ENCODE measurements around the gene PRSS33. TPM values are rescaled to one million over a fixed set of nuclear protein-coding genes. Genes with fewer than 3 reads are reported as not detected.

The PRSS33 gene
- total RNA-seq = not detected

DNA sequence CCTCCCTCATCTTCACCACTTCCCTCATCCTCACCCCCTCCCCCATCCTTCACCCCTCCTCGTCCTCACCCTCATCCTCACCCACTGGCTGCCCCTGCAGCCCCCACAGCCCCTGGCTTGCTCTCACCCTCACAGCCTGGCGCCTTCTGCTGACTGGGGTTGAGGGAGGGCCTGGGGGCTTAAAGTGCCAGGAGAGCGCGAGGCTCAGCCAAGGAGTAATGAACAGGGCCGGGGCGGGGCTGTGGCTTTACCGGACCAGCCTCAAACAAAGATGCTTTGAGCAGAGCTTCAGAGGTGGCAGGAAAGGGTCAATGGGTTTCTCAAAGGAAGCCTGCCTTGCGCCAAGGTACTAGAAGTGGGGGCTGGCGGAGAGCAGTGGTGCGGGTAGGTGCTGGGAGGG, at the start of gene PRSS33:
TSS of gene PRSS33 (minus strand) at position 155 of the 400 bp plus-strand sequence. CDS start 1,013 bp downstream, outside the sequence.
- CTCF ChIA-PET = interaction anchor here (1.9 kb wide), 1 partner anchor 9 kb away, joined by 5 read pairs; no protein-coding TSS in a partner anchor
- Mint-ChIP-seq H3K4me1 (peaks cover 3% of the 10 kb centered on the region), H3K36me3 (ENCODE audit: low read depth) (no peaks in the 10 kb centered on the region), H3K4me3 (no peak within 1 kb of the TSS), H3K27me3 (peaks cover 23% of the 10 kb centered on the region), H3K27ac (no peak within 1 kb of the TSS), H3K9me3 (no peaks in the 10 kb centered on the region)
- no peak for DNase-seq
- POLR2A ChIA-PET = no interaction called here

DNA sequence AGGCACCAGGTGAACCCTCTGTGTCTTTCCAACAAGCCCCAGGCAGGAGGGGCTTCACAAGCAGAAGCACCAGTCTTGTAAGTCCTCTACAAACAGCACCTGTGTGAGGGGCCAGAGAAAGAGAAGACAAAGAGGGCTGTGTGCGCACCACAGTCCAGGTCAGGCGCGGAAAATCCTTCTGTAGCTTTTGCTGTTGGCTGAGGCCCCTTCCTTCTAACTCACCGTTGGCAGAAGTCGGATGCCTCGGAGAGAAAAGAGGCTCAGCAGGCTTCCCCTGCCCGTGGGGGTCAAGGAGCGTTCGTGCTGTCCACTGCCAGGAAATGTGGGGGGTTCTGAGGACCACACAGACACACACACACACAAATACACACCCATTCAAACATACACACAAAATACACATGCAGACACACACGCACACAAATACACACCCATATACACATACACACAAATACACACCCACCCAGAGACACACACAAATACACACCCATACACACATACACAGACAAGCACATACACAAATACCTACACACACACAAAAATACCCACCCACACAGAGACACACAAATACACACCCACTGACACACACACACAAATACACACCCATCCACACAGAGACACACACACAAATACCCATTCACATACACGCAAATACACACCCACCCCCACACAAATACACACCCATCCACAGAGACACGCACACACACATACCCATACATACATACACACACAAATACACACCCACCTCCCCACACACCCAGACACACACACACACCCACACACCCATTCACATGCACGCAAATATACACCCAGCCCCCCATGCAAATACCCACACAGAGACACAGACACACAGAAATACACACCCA, 49.5 kb upstream of the PRSS33 start:
- no peak overlapping the region for H3K4me3 Mint-ChIP-seq
- no peaks in the 10 kb centered on the region for H3K36me3 Mint-ChIP-seq (ENCODE audit: low read depth)
- H3K9me3 Mint-ChIP-seq = no peaks in the 10 kb centered on the region
- H3K27me3 Mint-ChIP-seq = peaks cover 5% of the 10 kb centered on the region
- ChIA-PET CTCF (no interaction called here), POLR2A (no interaction called here)
- no peak for DNase-seq
- peaks cover 10% of the 10 kb centered on the region for H3K4me1 Mint-ChIP-seq
- no peak overlapping the region for H3K27ac Mint-ChIP-seq

DNA sequence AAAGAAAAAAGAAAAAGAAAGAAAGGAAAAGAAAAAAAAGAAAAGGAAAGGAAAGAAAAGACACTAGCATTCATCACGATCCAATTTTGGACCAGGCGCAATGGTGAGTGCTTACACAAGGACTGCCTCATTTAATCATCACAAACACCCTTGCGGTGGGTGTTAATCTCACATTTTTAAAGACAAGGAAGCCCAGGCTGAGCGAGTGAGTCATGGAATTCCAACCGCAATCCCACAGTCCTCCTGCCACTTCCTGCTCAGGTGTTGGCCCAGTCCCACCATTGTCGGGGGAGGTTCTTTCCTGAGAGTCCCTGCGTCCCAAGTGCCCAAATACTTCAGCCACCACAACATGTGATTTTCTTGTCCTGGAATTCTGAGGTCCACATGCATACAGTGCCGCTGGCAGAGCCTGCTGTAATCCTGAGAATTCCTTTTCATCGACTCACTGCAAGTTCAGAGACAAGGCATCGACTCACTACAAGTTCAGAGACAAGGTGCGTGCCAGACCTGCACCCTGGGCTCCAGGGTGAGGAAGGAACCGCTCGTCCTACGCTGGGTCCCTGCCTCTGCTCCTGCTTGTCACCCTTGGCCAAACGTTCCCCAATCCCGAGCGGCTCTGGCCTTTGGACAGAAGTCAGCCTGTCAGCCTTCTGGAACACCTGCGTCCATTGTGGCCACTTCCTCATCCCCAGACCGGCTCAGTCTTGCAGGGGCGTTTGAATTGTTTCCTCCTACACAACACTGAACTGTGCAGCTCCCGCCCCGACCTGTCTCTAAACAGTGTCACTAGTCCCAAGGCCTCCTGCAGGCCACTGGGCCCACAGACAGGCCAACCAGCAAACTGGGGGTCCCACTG, 48.5 kb upstream of the PRSS33 start:
- Mint-ChIP-seq H3K9me3 (no peaks in the 10 kb centered on the region), H3K4me3 (no peak overlapping the region), H3K27ac (no peak overlapping the region), H3K4me1 (peaks cover 5% of the 10 kb centered on the region), H3K36me3 (ENCODE audit: low read depth) (no peaks in the 10 kb centered on the region), H3K27me3 (peaks cover 5% of the 10 kb centered on the region)
- ChIA-PET CTCF (interaction anchor here (0.7 kb wide), 1 partner anchor 1513 kb away, joined by 4 read pairs; no protein-coding TSS in a partner anchor), POLR2A (interaction anchor here (0.5 kb wide), 1 partner anchor 1635 kb away, joined by 3 read pairs; no protein-coding TSS in a partner anchor)
- DNase-seq = no peak

- Mint-ChIP-seq H3K36me3 (ENCODE audit: low read depth) (no peaks in the 10 kb centered on the region), H3K27ac (no peak overlapping the region), H3K27me3 (peaks cover 5% of the 10 kb centered on the region), H3K4me3 (no peak overlapping the region), H3K4me1 (peaks cover 5% of the 10 kb centered on the region), H3K9me3 (no peaks in the 10 kb centered on the region)
- no peak for DNase-seq
- ChIA-PET CTCF (interaction anchor here (0.7 kb wide), 1 partner anchor 1512 kb away, joined by 4 read pairs; no protein-coding TSS in a partner anchor), POLR2A (no interaction called here)
These were observed 47.6 kb upstream of the PRSS33 start for GRCh38 chr16:2834968-2835367.

DNA sequence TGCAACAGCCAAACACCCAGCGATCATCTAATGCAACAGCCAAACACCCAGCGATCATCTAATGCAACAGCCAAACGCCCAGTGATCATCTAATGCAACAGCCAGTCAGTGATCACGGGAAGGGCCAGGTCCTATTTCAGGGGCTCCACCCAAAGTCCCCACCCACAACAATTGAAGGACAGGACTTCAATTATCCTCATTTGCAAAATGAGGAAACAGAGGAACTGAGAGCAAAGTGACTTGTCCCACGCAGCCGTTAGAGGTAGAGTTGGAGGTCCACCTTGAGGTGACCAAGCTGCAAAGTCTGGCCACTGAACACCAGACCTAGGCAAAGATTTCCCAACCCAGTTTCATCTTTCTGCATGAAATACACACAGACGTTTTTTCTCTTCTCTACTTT, 46.4 kb upstream of the PRSS33 start:
- DNase-seq = no peak
- Mint-ChIP-seq H3K27ac (no peak overlapping the region), H3K9me3 (no peaks in the 10 kb centered on the region), H3K4me3 (no peak overlapping the region), H3K27me3 (peaks cover 5% of the 10 kb centered on the region), H3K4me1 (peaks cover 2% of the 10 kb centered on the region), H3K36me3 (ENCODE audit: low read depth) (no peaks in the 10 kb centered on the region)
- POLR2A ChIA-PET = no interaction called here
- CTCF ChIA-PET = no interaction called here

GRCh38 chr16:2831203-2831602, 43.8 kb upstream of the PRSS33 start:
- Mint-ChIP-seq H3K4me1 (no peaks in the 10 kb centered on the region), H3K36me3 (ENCODE audit: low read depth) (no peaks in the 10 kb centered on the region), H3K9me3 (no peaks in the 10 kb centered on the region), H3K27ac (no peak overlapping the region), H3K4me3 (no peak overlapping the region), H3K27me3 (peaks cover 5% of the 10 kb centered on the region)
- DNase-seq = no peak
- POLR2A ChIA-PET = no interaction called here
- CTCF ChIA-PET = interaction anchor here (1.1 to 1.9 kb wide), 2 partner anchors 8 to 89 kb away, joined by 3 to 6 read pairs; no protein-coding TSS in a partner anchor

- DNase-seq = no peak
- Mint-ChIP-seq H3K4me1 (no peaks in the 10 kb centered on the region), H3K27me3 (peaks cover 5% of the 10 kb centered on the region), H3K4me3 (no peak overlapping the region), H3K9me3 (no peaks in the 10 kb centered on the region), H3K27ac (peak overlapping the region; percentile 41), H3K36me3 (ENCODE audit: low read depth) (no peaks in the 10 kb centered on the region)
- POLR2A ChIA-PET = no interaction called here
- CTCF ChIA-PET = interaction anchor here (1.1 to 1.9 kb wide), 3 partner anchors 9 to 90 kb away, joined by 3 to 6 read pairs (median 3); no protein-coding TSS in a partner anchor
These were observed 43.0 kb upstream of the PRSS33 start for GRCh38 chr16:2830355-2830695.

DNA sequence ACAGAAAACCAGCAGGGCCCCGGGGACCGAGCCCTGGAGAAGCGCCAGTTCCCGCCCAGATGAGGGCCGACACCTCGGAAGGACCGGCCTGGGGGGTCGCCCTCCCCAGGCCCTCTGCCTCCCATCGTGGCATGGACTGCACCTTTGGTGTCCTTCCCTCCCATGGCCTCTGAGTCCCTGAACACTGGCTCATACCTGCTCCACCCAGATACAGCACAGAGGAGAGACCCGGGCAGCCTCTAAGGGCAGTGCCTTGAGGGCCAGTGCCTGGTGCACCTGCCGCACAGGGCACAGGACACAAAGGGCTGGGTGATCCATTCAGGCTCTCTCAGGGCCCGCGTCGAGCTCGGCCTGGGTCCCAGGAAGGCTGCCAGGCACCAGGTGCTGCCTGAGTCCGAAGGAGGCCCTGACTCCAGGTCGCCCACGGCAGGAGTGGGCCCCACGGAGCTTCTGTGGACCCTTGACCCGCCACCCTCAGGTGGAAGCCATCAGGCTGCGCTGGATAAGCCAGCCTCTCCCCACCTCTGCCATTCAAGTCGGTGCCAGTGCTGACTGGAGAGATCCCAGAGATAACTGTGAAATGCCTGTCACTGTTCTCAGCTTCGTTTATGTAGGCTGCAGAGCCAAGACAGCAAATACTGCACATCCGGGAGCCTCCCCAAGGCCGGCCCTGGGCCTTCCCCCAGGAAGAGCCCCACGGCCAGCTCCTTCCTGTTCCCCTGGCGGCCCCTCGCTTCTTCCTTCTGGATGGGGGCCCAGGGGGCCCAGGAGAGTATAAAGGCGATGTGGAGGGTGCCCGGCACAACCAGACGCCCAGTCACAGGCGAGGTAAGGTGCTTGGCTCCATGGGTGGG, 42.4 kb upstream of the PRSS33 start, which contains the start of gene ZG16B:
TSS of gene ZG16B (plus strand) at position 803 of the 854 bp plus-strand sequence. CDS start 139 bp downstream, outside the sequence.
- H3K4me1 Mint-ChIP-seq = no peaks in the 10 kb centered on the region
- CTCF ChIA-PET = interaction anchor here (1.2 to 1.9 kb wide), 3 partner anchors 9 to 39 kb away, joined by 3 to 6 read pairs (median 6); no protein-coding TSS in a partner anchor
- no peaks in the 10 kb centered on the region for H3K36me3 Mint-ChIP-seq (ENCODE audit: low read depth)
- peaks cover 4% of the 10 kb centered on the region for H3K27me3 Mint-ChIP-seq
- no peak within 1 kb of the TSS for H3K4me3 Mint-ChIP-seq
- H3K9me3 Mint-ChIP-seq = no peaks in the 10 kb centered on the region
- POLR2A ChIA-PET = no interaction called here
- peak within 1 kb of the TSS; percentile 41 for H3K27ac Mint-ChIP-seq
- DNase-seq = no peak

DNA sequence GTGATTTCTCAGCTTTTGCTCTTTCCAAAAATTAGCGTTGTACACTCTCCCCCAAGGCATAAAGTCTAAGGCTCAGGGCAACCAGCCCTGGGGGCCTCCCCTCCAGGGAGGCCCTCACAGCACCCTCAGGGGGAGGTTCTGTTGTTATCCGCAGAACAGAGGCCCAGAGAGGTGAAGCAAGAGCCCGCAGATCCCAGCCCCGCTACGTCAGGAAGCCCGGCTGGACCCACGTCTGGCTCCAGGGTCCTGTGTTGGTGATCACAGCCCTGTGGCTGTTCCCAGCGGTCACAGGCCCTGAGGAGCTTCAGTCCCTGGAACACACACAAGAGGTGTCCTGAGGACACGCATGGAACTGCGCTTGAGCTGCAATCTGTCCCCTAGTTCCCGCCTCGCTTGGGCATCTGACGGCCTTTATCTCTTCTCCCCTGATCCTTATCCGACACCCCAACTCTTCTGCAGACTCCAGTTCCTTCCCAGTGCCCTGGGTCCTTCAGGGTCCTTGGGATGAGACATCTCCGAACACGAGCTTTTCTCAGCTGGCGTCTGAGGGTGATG, 41.6 kb upstream of the PRSS33 start:
- no peak for DNase-seq
- Mint-ChIP-seq H3K4me1 (no peaks in the 10 kb centered on the region), H3K27ac (no peak overlapping the region), H3K27me3 (peaks cover 2% of the 10 kb centered on the region), H3K4me3 (no peak overlapping the region), H3K36me3 (ENCODE audit: low read depth) (no peaks in the 10 kb centered on the region), H3K9me3 (no peaks in the 10 kb centered on the region)
- CTCF ChIA-PET = interaction anchor here (1.5 kb wide), 1 partner anchor 10 kb away, joined by 6 read pairs; no protein-coding TSS in a partner anchor
- POLR2A ChIA-PET = no interaction called here

DNA sequence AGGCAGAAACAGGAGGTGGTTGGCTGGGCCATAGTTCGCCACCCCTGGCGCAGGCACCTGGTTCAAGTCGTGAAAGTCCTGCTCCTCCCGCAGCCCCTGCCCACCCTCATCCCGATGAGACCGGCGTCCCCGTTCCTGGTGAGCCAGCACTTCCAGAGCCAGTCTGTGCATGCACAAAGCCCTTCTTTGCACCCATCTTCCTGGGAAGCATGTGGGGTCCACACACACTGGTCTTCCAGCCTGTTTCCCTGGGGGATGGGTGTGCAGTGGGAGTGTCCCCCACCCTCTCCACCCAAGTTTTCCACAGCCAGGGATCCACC, 41.1 kb upstream of the PRSS33 start:
- CTCF ChIA-PET = interaction anchor here (1.5 kb wide), 1 partner anchor 11 kb away, joined by 6 read pairs; no protein-coding TSS in a partner anchor
- POLR2A ChIA-PET = no interaction called here
- Mint-ChIP-seq H3K4me1 (no peaks in the 10 kb centered on the region), H3K9me3 (no peaks in the 10 kb centered on the region), H3K4me3 (no peak overlapping the region), H3K36me3 (ENCODE audit: low read depth) (no peaks in the 10 kb centered on the region), H3K27me3 (peaks cover 2% of the 10 kb centered on the region), H3K27ac (no peak overlapping the region)
- DNase-seq = no peak

- no peaks in the 10 kb centered on the region for H3K36me3 Mint-ChIP-seq (ENCODE audit: low read depth)
- no peak overlapping the region for H3K27ac Mint-ChIP-seq
- CTCF ChIA-PET = interaction anchor here (1.5 to 2.8 kb wide), 2 partner anchors 11 kb away, joined by 6 to 9 read pairs; no protein-coding TSS in a partner anchor
- peaks cover 2% of the 10 kb centered on the region for H3K27me3 Mint-ChIP-seq
- no peaks in the 10 kb centered on the region for H3K4me1 Mint-ChIP-seq
- POLR2A ChIA-PET = no interaction called here
- no peak for DNase-seq
- H3K9me3 Mint-ChIP-seq = no peaks in the 10 kb centered on the region
- H3K4me3 Mint-ChIP-seq = no peak overlapping the region
These were observed 40.6 kb upstream of the PRSS33 start for GRCh38 chr16:2827831-2828520.

All from activated CD4-positive, alpha-beta T cell treated with anti-CD3 and anti-CD28 coated beads, Interleukin-2, amount 10 ng/mL, durations not matched to agents 7 days and 5 days (primary cell).